A204.1 (cell line): Measurements from ENCODE around the gene YIPF1.
"Not testable (repeated sequence)": the region's sequence is repeated elsewhere in the genome, so short reads cannot be mapped to it uniquely, and the experiment has no call there.

Experiments
- FAIRE-seq: peaks from 2 replicates; lab custom pipeline; 2012; peaks lifted over from hg19 to GRCh38; lab: Jason Lieb, UNC

The YIPF1 gene

DNA sequence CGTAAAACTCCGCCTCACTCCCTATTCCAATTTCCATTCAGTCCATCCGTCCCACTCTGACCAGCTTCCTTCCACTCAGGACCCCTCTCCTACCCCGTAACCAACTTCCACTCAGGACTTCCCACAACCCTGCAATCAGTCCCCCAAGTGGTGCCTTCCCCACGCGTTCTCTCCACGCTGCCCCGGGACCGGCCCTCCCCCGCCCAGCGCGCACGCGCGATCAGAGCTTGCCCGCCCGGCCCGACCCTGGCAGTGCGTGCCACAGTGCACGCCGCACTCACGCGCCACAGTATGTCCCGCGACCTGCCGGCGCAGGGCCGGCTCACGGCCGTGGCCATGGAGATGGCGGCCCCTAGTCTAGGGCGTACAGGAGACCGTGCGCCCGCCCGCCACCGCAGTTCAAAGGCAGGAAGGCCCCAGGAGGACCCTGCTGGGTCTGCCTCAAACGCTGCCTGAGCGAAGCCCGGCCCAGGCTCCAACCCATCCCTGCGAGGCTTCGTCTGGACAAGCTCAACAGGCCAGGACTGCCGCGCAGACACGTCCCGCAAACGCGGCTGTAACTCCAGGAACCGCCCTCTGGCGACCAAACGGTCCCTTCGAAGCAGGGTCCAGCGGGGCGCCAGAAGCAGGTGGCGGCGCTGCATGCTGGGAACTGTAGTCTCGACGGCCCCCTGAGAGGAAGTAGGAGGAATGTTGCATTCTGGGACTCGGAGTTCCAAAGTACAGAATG is 51.5 kb downstream of the YIPF1 start, which contains the start of gene NDC1:
TSS of gene NDC1 (minus strand) at position 373 of the 730 bp plus-strand sequence. CDS start at position 338, 35 bp downstream.
- FAIRE-seq, result peak; percentile 96

- FAIRE-seq, result no peak
These were observed 52.0 kb downstream of the YIPF1 start for GRCh38 chr1:53837646-53837923.

DNA sequence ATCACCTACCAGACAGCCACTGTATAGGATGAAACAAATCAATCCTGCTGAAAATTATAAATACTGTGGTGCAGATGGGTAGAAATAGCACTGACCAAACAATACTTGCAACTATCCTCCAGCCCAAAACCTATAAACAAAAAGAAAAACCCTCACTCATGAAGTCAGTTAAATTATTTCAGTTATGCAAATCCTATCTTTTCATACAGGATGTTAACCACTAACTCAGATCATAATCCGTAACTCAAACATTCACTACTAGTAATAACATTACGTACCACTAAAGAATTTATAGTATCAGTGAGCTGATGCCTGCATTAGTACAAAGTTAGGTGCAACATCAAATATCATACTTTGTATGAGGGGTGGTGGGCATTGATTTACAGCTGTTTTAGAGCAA is 54.1 kb downstream of the YIPF1 start:
- no peak for FAIRE-seq

GRCh38 chr1:53834776-53835175 is 54.8 kb downstream of the YIPF1 start:
- FAIRE-seq, result no peak

DNA sequence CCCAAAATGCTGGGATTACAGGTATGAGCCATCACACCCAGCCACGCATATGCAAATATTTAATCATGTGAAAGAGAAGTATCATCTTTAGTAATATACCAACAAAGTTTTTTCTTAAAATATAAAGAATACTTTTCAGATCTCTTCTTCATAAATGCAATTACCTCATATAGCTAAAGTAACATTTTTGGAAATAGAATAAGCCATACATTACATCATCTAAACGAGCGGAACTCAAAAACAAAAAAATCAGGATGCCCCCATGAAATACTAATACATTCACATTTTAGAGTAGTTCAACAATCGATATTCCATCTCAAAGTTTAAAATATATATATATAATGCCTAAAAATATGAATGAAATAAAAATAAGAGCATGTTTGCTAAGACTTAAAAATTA is 56.2 kb downstream of the YIPF1 start:
- FAIRE-seq, result no peak

GRCh38 chr1:53826367-53826766 is 63.2 kb downstream of the YIPF1 start:
- FAIRE-seq, result no peak

DNA sequence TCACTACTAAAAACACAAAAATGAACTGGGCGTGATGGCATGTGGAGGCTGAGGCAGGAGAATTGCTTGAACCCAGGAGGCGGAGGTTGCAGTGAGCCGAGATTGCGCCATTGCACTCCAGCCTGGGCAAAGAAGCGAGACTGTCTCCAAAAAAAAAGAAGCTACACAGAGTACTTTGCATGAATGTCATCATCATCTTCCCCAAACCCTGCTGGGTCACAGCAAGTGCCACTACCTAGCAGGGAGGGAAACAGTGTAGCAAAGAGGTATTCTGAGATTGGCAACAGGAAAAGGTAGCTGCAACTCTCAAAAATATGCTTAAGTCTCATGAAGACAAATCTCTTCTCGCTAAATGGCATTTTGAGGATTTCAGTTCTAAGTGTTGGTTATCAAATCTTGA is 64.3 kb downstream of the YIPF1 start:
- FAIRE-seq, result no peak

DNA sequence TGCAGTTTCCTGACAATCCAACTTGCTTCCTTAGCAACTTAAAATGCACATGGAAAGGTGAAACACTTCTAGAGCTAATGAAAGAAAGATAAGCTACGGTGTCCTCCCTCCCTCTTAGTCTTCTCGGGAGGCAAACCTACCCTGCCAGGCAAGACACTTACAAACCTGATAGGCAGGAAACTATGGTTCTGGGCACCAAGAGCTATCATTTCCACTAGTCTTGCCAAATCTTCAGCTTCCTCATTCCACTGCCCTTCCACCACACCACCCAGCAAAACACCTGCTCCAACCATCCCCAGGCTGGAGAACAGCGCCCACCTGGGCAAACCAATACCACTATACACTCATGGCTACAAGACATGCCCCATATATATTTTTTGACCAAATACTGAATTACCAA is 66.7 kb downstream of the YIPF1 start:
- FAIRE-seq, result no peak

DNA sequence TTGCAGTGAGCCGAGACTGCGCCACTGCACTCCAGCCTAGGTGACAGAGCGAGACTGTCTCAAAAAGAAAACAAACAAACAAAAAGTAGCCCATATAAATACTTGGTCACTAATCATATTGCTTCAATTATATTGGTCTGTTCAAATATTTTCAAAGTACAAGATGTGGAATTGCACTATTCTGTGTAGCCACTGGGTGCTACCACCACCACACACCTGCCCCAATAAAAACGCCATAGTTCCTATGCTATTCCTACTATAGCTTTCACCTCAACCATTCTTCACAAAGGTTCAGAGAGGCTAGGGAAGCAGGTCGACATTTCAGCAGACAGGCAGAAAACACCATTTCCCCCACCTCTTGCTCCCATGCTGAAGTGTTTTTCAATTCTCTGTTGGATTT is 68.2 kb downstream of the YIPF1 start:
- no peak for FAIRE-seq

DNA sequence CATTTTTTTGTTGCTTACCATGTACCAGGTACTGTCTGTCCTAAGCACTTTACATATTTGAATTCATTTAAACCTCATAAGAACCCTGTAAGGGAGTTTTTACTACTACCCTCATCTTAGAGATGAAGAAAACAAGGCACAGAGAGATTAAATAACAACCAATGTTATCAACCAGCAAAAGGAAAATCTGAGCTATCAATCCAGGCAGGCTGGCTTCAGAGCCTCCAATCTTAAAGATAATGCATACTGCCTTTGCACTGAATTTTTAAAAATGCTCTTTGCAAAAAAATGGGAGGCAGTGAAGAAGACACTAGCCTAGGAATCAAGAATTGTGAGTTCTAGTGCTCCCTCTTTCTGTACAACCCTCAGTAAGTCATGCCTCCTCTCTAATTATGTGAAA is 70.2 kb downstream of the YIPF1 start:
- no peak for FAIRE-seq

DNA sequence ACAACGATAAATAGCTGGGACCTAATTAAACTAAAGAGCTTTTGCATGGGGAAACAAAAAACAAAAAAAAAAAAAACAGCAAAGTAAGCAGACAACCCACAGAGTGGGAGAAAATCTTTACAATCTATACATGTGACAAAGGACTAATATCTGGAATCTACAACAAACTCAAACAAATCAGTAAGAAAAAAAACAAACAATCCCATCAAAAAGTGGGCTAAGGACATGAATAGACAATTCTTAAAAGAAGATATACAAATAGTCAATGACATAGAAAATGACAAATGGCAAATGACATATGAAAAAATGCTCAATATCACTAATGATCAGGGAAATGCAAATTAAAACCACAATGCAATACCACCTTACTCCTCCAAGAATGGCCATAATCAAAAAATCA is 73.0 kb downstream of the YIPF1 start:
- FAIRE-seq, result not testable (repeated sequence)

GRCh38 chr1:53815484-53815883 is 74.1 kb downstream of the YIPF1 start:
- not testable (repeated sequence) for FAIRE-seq

GRCh38 chr1:53811414-53811851 is 78.2 kb downstream of the YIPF1 start:
- FAIRE-seq, result no peak

GRCh38 chr1:53810497-53810896 is 79.1 kb downstream of the YIPF1 start:
- no peak for FAIRE-seq

- FAIRE-seq, result no peak
These were observed 79.6 kb downstream of the YIPF1 start for GRCh38 chr1:53810007-53810406.

GRCh38 chr1:53807916-53808315 is 81.7 kb downstream of the YIPF1 start:
- no peak for FAIRE-seq

- FAIRE-seq, result no peak
These were observed 84.6 kb downstream of the YIPF1 start for GRCh38 chr1:53804791-53805505.

DNA sequence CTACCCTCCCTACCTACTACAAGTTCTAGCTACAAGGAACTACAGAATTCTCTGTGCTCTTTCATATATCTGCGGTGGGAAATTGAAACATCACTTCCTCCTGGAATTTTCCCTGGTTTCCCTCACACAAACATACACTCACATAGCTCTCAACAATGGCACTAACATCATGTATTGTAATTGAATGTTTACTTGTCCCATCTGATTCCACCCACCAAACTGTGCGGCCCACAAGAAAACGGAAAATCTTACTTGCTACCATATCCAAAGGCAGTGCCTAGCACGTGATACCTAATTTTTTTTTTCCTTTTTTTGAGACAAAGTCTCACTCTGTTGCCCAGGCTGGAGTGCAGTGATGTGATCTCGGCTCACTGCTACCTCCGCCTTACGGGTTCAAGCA is 85.4 kb downstream of the YIPF1 start:
- no peak for FAIRE-seq
